ENCODE results near the gene ITK.
"Not testable (repeated sequence)": the region's sequence is repeated elsewhere in the genome, so short reads cannot be mapped to it uniquely, and the experiment has no call there.

ITK gene

GRCh38 chr5:157210652-157211051 is 30.0 kb downstream of the ITK start:
- DNase-seq (ENCODE audit: low read depth in 1 of 2, low spot score in 1 of 2): not testable (repeated sequence)

- no peak for DNase-seq (ENCODE audit: low read depth in 1 of 2, low spot score in 1 of 2)
Observed at GRCh38 chr5:157212307-157212706, 31.7 kb downstream of the ITK start.

- DNase-seq (ENCODE audit: low read depth in 1 of 2, low spot score in 1 of 2): no peak
Observed at GRCh38 chr5:157213527-157214243, 33.0 kb downstream of the ITK start.

GRCh38 chr5:157214415-157214814 is 33.8 kb downstream of the ITK start:
- DNase-seq (ENCODE audit: low read depth in 1 of 2, low spot score in 1 of 2): no peak

GRCh38 chr5:157214861-157215513 is 34.3 kb downstream of the ITK start:
- DNase-seq (ENCODE audit: low read depth in 1 of 2, low spot score in 1 of 2): no peak

GRCh38 chr5:157215514-157216167 is 35.0 kb downstream of the ITK start:
- DNase-seq (ENCODE audit: low read depth in 1 of 2, low spot score in 1 of 2): no peak

GRCh38 chr5:157216391-157217142 is 35.9 kb downstream of the ITK start:
- no peak for DNase-seq (ENCODE audit: low read depth in 1 of 2, low spot score in 1 of 2)

GRCh38 chr5:157217289-157218024 is 36.8 kb downstream of the ITK start:
- DNase-seq (ENCODE audit: low read depth in 1 of 2, low spot score in 1 of 2): no peak

- no peak for DNase-seq (ENCODE audit: low read depth in 1 of 2, low spot score in 1 of 2)
Observed at GRCh38 chr5:157219491-157220271, 39.0 kb downstream of the ITK start.

- DNase-seq (ENCODE audit: low read depth in 1 of 2, low spot score in 1 of 2): no peak
Observed at GRCh38 chr5:157221959-157222358, 41.3 kb downstream of the ITK start.

GRCh38 chr5:157222506-157223230 is 42.0 kb downstream of the ITK start:
- peak in 1 of 2 donors; percentile 81 for DNase-seq (ENCODE audit: low read depth in 1 of 2, low spot score in 1 of 2)

GRCh38 chr5:157225469-157226422 is 45.1 kb downstream of the ITK start:
- DNase-seq (ENCODE audit: low read depth in 1 of 2, low spot score in 1 of 2): no peak

GRCh38 chr5:157230610-157231009 is 50.0 kb downstream of the ITK start:
- DNase-seq (ENCODE audit: low read depth in 1 of 2, low spot score in 1 of 2): no peak

- no peak for DNase-seq (ENCODE audit: low read depth in 1 of 2, low spot score in 1 of 2)
Observed at GRCh38 chr5:157232706-157233105, 52.1 kb downstream of the ITK start.

GRCh38 chr5:157233515-157233914 is 52.9 kb downstream of the ITK start:
- no peak for DNase-seq (ENCODE audit: low read depth in 1 of 2, low spot score in 1 of 2)

- DNase-seq (ENCODE audit: low read depth in 1 of 2, low spot score in 1 of 2): no peak
Observed at GRCh38 chr5:157236423-157236822, 55.8 kb downstream of the ITK start.

GRCh38 chr5:157241483-157241882 is 60.8 kb downstream of the ITK start:
- no peak for DNase-seq (ENCODE audit: low read depth in 1 of 2, low spot score in 1 of 2)

- not testable (repeated sequence) for DNase-seq (ENCODE audit: low read depth in 1 of 2, low spot score in 1 of 2)
Observed at GRCh38 chr5:157244704-157245103, 64.1 kb downstream of the ITK start.

Data from activated CD4-positive, alpha-beta T cell treated with anti-CD3 and anti-CD28 coated beads, Interleukin-2, amount 50 U/mL, for 24 hours (primary cell).